ENCODE measurements around the gene SCD5. TPM values are rescaled to one million over a fixed set of nuclear protein-coding genes. Genes with fewer than 3 reads are reported as not detected.

SCD5 gene
- total RNA-seq, 4 donors from 2014 or later = 27.6 to 79.3 (median 55.3) TPM

DNA sequence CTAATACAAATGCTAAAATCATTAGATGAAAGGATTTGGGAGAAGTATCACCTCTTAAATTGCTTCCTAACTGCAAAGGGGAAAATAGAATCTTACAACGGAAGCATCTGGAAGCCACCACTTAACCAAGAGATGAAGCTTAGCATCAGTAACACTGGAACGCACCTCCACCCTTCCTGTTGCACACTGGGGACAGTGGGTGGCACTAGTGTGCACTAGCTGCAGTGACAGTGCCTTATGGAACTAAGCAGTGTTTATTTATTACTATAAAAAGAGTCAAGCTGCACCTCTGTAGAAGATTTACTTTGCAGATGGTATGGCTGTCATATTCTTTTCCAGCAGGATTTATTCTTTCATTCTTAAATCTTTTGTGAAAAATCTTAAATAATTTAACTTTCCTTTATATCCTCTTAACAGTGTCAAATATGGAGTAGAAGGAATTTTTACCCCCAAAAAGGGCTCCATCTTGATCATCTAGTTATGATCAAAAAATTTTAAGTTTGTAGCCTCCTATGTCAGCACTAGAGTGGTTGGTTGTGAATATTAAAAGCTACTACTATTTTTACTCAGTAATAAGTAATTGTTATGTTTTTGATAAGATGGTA lies 76.7 kb downstream of the SCD5 start:
- H3K4me3 ChIP-seq = no peak overlapping the region
- H3K9me3 ChIP-seq = no peaks in the 10 kb centered on the region
- H3K27ac ChIP-seq = no peak overlapping the region
- no peaks in the 10 kb centered on the region for H3K27me3 ChIP-seq
- peaks cover 0 to 31% (median 0%) of the 10 kb centered on the region in 4 donors for H3K4me1 ChIP-seq
- 43 to 46% methylated on average over 2 of the region's 2 CpGs for WGBS, 2 donors
- no peak for TF ChIP-seq EP300 (IDR thresholded peaks at IDR 0.05)
- TF ChIP-seq POLR2A (IDR thresholded peaks at IDR 0.05) = no peak
- peak in 3 of 5 experiments; percentile 29 to 41 (median 32) for TF ChIP-seq CTCF (IDR thresholded peaks at IDR 0.05)
- DNase-seq (ENCODE audit: low spot score in 2 of 2) = no peak
- no peaks in the 10 kb centered on the region for H3K36me3 ChIP-seq

- Histone ChIP-seq H3K9me3 (no peaks in the 10 kb centered on the region), H3K27me3 (no peaks in the 10 kb centered on the region), H3K4me3 (no peak overlapping the region), H3K27ac (peak overlapping the region in 3 of 4 donors; percentile 10 to 56 (median 19)), H3K36me3 (no peaks in the 10 kb centered on the region), H3K4me1 (peaks cover 0 to 53% (median 4%) of the 10 kb centered on the region in 4 donors)
- TF ChIP-seq EP300 (IDR thresholded peaks at IDR 0.05) (peak in 1 of 2 donors; percentile 77), CTCF (IDR thresholded peaks at IDR 0.05) (no peak), POLR2A (IDR thresholded peaks at IDR 0.05) (no peak)
- peak; percentile 23 to 71 for DNase-seq (ENCODE audit: low spot score in 2 of 2)
- 54 to 57% methylated on average over 7 of the region's 7 CpGs for WGBS, 2 donors
Measured at GRCh38 chr4:82718162-82718940, 80.2 kb downstream of the SCD5 start.

- Histone ChIP-seq H3K27ac (peak overlapping the region in 2 of 4 donors; percentile 65 to 75), H3K4me1 (peaks cover 0 to 47% (median 4%) of the 10 kb centered on the region in 4 donors), H3K4me3 (no peak overlapping the region), H3K9me3 (no peaks in the 10 kb centered on the region), H3K27me3 (no peaks in the 10 kb centered on the region), H3K36me3 (no peaks in the 10 kb centered on the region)
- 57 to 66% methylated on average over 12 of the region's 12 CpGs for WGBS, 2 donors
- TF ChIP-seq CTCF (IDR thresholded peaks at IDR 0.05) (no peak), EP300 (IDR thresholded peaks at IDR 0.05) (peak in 1 of 2 donors; percentile 45)
- DNase-seq (ENCODE audit: low spot score in 2 of 2) = no peak
Measured at GRCh38 chr4:82715731-82716617, 82.6 kb downstream of the SCD5 start.

DNA sequence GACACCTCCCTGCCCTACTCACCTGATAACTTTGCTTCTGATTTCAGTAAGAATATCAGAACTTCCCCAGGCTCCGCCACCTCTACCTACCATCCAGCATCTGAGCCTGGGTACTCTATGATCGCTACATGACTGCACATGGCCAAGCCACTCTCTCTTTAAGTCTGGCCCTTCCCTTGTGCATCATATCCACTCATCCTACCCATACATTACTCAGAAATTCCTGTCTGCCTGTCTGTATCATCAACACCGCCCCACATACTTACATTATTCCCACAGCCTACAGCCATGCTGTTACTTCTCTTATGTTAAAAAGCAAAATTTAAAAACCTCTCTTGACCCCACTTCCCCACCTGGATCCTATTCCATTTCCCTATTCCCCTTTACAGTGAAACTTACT lies 84.7 kb downstream of the SCD5 start:
- 97 to 98% methylated on average over 3 of the region's 3 CpGs for WGBS, 2 donors
- Histone ChIP-seq H3K27me3 (no peaks in the 10 kb centered on the region), H3K4me3 (no peak overlapping the region), H3K9me3 (no peaks in the 10 kb centered on the region), H3K36me3 (no peaks in the 10 kb centered on the region), H3K4me1 (peaks cover 0 to 47% (median 6%) of the 10 kb centered on the region in 4 donors), H3K27ac (no peak overlapping the region)
- no peak for DNase-seq (ENCODE audit: low spot score in 2 of 2)
- TF ChIP-seq CTCF (IDR thresholded peaks at IDR 0.05) (no peak), EP300 (IDR thresholded peaks at IDR 0.05) (no peak), POLR2A (IDR thresholded peaks at IDR 0.05) (no peak)

All from tibial nerve (tissue), 4 donors.